Renal cortex interstitium (tissue), 11 donors: Measurements from ENCODE around the gene GYG1. TPM values are rescaled to one million over a fixed set of nuclear protein-coding genes. Genes with fewer than 3 reads are reported as not detected.

Experiments used
- DNase-seq, 11 donors: peaks; one replicate each; pipeline ENCODE4 v3.0.0-alpha.2; 2013; ENCODE audit warnings: low read depth in 9 of 11, low spot score in 4 of 11; ENCODE audit errors: extremely low read depth in 1 of 11
- polyA plus RNA-seq, 3 donors: library from polyadenylated mRNA; unstranded; fragments of 120-200 nt; gene quantifications; one replicate each; pipeline ENCODE4 v1.2.1, GENCODE V29; 2013; ENCODE audit not compliant: insufficient read length in 3 of 3

Gene GYG1
- polyA plus RNA-seq, 3 donors: 24.2 to 30.7 (median 26.4) TPM

- no peak for DNase-seq
Observed at GRCh38 chr3:149009732-149010131, 18.4 kb downstream of the GYG1 start.

- DNase-seq: no peak
Observed at GRCh38 chr3:149010504-149010951, 19.2 kb downstream of the GYG1 start.

- no peak for DNase-seq
Observed at GRCh38 chr3:149010966-149011365, 19.6 kb downstream of the GYG1 start.

DNA sequence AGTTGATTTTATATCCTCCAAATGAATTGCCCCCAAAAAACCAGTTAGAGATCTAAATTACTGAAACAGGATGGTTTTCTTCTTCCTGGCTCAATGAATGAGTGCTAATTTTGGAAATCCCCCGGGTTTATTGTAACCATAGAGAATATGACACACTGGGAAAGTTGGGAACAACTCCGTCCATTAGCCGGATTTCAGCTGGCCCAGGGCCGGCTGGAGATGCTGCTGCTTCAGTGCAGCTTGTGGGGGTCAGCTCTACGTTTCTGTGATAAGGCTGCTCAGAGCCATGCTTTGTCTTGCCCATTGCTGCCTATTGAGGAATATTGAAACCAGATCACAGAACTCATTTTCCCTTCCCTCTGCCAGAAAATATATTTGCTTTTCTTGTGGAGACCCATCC, 20.3 kb downstream of the GYG1 start:
- DNase-seq: no peak

- no peak for DNase-seq
Observed at GRCh38 chr3:149013726-149014125, 22.4 kb downstream of the GYG1 start.

GRCh38 chr3:149015393-149015792, 24.1 kb downstream of the GYG1 start:
- no peak for DNase-seq

GRCh38 chr3:149016242-149016641, 24.9 kb downstream of the GYG1 start:
- no peak for DNase-seq

GRCh38 chr3:149016669-149017541, 25.6 kb downstream of the GYG1 start:
- DNase-seq: no peak

- DNase-seq: no peak
Observed at GRCh38 chr3:149018247-149018646, 26.9 kb downstream of the GYG1 start.

- no peak for DNase-seq
Observed at GRCh38 chr3:149019580-149019979, 28.2 kb downstream of the GYG1 start.

DNA sequence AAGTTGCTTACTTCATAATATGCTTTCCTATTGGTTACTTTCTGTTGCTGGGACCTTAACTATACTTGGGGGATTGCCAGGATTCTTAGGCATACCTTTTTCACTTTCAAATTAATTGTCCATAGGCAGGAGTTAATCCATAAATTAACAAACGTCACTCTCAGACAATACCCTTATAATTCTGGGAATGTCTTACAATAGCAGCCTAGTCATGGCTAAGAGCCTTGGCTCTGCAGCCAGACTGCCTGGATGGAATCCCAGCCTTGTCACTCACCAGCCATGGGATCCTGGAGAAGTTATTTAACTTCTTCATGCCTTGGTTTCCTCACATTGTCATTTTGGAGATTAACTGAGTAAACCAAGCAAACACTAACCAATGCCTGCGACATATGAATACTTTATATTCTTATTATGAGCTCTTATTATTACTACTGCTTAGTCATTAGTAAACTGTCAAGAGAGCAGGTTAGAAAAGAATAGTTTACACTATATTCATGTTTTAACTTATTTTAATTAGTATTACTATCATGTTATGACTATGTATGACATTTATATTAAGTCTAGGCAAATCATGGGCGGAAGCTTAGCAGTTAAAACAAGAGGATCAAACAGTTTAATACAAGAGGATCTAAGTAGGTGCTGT, 29.0 kb downstream of the GYG1 start:
- DNase-seq: peak in 1 of 11 donors; percentile 7

GRCh38 chr3:149020839-149021252, 29.5 kb downstream of the GYG1 start:
- no peak for DNase-seq

- no peak for DNase-seq
Observed at GRCh38 chr3:149021830-149022229, 30.5 kb downstream of the GYG1 start.

GRCh38 chr3:149023951-149024350, 32.6 kb downstream of the GYG1 start:
- DNase-seq: no peak

DNA sequence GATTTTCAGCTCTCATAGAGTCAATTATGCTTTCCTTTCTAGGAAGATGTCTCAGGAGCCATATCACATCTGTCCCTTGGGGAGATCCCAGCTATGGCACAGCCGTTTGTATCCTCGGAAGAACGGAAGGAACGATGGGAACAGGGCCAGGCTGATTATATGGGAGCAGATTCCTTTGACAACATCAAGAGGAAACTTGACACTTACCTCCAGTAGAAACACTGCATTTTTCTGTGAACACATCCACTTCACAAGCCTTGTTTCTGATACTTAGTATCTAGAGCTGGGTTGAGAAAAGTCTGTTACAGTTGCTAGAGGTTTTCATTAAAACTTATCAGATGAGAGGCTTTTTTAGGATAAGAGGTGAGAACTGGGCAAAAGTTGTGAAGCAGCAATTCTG, 35.4 kb downstream of the GYG1 start:
- DNase-seq: no peak

DNA sequence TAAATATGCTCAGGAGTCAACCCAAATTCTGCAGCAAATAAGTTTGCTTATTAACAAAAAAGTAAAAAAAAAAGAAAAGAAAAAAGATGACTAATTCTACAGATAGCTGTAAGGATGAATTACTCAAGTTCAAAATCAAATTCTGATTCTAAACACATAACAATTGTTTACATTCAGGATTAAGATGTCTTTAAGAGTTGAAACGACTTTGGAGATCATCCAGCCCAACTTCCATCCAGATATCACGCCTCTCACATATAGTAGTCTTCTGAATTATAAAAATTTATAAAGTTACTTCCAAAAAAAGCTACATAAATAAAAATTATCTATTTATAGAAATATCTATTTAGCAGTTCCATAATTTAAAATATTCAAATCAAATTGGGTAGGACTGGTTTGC, 39.8 kb downstream of the GYG1 start:
- DNase-seq: no peak

DNA sequence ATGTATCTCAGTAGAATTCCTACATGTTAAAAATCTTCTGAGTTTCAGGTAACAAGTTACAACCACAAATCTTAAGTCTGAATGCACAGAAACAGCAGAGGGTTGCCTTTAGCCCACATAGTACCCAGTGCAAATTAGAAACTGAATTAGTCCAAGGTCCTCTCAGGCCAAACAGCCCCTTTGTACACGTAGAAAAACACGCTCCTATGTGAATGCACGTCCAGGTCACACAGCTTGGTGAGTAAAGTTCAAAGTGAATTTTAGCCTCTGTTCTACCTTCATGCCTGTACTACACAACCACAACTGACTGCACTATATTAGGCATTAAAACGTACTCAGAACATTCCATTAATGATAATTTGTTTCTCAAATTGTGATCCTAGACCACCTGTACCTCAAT, 46.3 kb downstream of the GYG1 start:
- no peak for DNase-seq

DNA sequence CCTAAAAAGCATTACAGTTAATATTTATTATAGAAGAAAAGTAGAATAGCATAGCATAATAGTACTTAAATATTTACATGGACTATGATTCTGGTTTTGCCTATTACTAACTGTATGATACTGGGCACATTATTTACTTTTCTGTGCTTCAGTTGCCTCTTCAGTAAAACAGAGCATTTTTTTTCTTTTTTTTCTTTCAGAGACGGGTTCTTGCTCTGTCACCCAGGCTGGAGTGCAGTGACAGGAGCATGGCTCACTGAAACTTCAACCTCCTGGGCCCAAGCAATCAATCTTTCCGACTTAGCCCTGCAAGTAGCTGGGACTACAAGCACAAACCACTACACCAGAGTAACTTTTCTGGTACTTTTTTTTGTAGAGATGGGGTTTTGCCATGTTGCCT, 47.0 kb downstream of the GYG1 start:
- DNase-seq: no peak

GRCh38 chr3:149042789-149043386, 51.5 kb downstream of the GYG1 start:
- no peak for DNase-seq
